Lower leg skin (tissue), 3 donors: Measurements from ENCODE around the gene EMD.
"Not testable (repeated sequence)": the region's sequence is repeated elsewhere in the genome, so short reads cannot be mapped to it uniquely, and the experiment has no call there.

Source experiments
- CTCF ChIP-seq, 3 donors: fragments of 450-650 bp; IDR thresholded peaks; one replicate each; pipeline ENCODE4 v1.5.1; 2016; ENCODE audit warnings: antibody characterized with exemption in 3 of 3, mild to moderate bottlenecking in 3 of 3, moderate library complexity in 2 of 3
- POLR2A ChIP-seq, 2 donors: fragments of 450-650 bp; IDR thresholded peaks; one replicate each; pipeline ENCODE4 v1.6.1; 2016 to 2017; ENCODE audit warnings: antibody characterized with exemption in 2 of 2, mild to moderate bottlenecking in 1 of 2, moderate library complexity in 1 of 2

- not testable (repeated sequence) for TF ChIP-seq CTCF, POLR2A (IDR thresholded peaks at IDR 0.05)
These were observed 9.0 kb downstream of the EMD start for GRCh38 chrX:154388094-154388493.
